Activated CD8-positive, alpha-beta T cell treated with anti-CD3 and anti-CD28 coated beads for 36 hours (primary cell): ENCODE results near the gene OR6K2. TPM values are rescaled to one million over a fixed set of nuclear protein-coding genes. Genes with fewer than 3 reads are reported as not detected.

Experiments used
- ATAC-seq: fragments of 200-7000 bp; cut with Tn5 transposase; one replicate; pipeline ENCODE4 v1.10.0; 2021; ENCODE audit warnings: mild to moderate bottlenecking, moderate library complexity
- CTCF ChIA-PET: fragments of 350-600 bp; sonication (Branson Sonifier 250); formaldehyde crosslinking; loops from one replicate; lab custom pipeline; 2021; ENCODE audit warnings: antibody characterized with exemption; lab: Charles Lee
- POLR2A ChIA-PET: fragments of 350-600 bp; sonication (Branson Sonifier 250); formaldehyde crosslinking; loops from one replicate; lab custom pipeline; 2021; ENCODE audit warnings: antibody characterized with exemption; lab: Charles Lee
- DNase-seq: peaks from one replicate; pipeline ENCODE4 v3.0.0-alpha.2; 2020
- H3K27ac Mint-ChIP-seq: one replicate; pipeline ENCODE4 v1.8.0; 2021; ENCODE audit warnings: mild to moderate bottlenecking, mixed read lengths
- H3K27me3 Mint-ChIP-seq: one replicate; pipeline ENCODE4 v1.8.0; 2021; ENCODE audit warnings: mixed read lengths
- H3K36me3 Mint-ChIP-seq: one replicate; pipeline ENCODE4 v1.8.0; 2021; ENCODE audit warnings: low read depth, mixed read lengths
- H3K4me1 Mint-ChIP-seq: one replicate; pipeline ENCODE4 v1.8.0; 2021; ENCODE audit warnings: low read depth, mixed read lengths
- H3K4me3 Mint-ChIP-seq: one replicate; pipeline ENCODE4 v1.8.0; 2021; ENCODE audit warnings: mild to moderate bottlenecking, moderate library complexity, mixed read lengths
- H3K9me3 Mint-ChIP-seq: one replicate; pipeline ENCODE4 v1.8.0; 2021; ENCODE audit warnings: mixed read lengths
- intact Hi-C: fragments of 100-400 bp; cut with micrococcal nuclease; formaldehyde crosslinking; loops from one replicate; pipeline ENCODE4 v1.10.0; 2022
- total RNA-seq, 2 experiments: library from RNA; stranded (reverse); gene quantifications; one replicate each; pipeline ENCODE4 v1.2.3, GENCODE V29; 2021
- TF ChIP-seq, protein P1 (sequence below): fragments of 200-600 bp; IDR thresholded peaks from one replicate; pipeline ENCODE4 v1.8.0; 2022; ENCODE audit warnings: antibody characterized with exemption, mild to moderate bottlenecking

Gene OR6K2
- total RNA-seq, 2 experiments from 2014 or later: not detected

DNA sequence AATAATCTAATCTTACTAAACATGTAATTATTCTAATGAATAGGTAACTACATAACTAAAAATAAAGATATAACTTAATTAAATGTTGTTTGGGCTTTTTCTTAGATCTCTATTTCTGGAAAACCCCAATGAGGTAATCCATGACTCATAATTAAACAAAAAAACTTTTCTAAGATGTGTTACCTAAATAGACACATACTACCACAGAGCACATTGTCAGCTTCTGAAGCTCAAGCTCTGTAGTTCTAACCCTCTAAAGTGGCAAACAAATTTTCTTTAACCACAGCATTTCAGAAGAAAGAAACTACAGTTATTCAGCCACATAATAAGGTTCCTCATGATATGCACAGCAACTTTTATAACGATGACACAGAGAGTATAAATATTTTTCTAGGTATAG is 15.9 kb upstream of the OR6K2 start:
- POLR2A ChIA-PET: no interaction called here

DNA sequence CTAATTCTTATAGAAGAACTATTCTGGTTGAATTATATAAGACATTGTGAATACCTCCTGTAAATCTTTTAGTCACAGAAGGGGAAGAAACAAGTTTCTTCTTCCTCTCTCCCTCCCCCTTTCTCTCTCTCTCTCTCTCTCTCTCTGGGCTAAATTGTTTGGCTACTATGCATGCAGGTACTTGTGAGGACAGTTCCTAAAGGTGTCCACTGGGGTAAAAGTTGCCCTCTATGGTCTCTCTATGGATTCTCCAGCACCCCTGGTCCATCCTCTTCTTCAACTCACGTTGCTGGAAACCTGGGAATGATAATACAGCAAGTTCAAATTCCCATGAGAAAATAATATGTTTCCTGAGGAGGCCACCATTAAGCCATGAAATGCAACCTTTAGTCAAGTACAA is 14.3 kb upstream of the OR6K2 start:
- H3K36me3 Mint-ChIP-seq: no peaks in the 10 kb centered on the region
- TF ChIP-seq, protein P1, sequence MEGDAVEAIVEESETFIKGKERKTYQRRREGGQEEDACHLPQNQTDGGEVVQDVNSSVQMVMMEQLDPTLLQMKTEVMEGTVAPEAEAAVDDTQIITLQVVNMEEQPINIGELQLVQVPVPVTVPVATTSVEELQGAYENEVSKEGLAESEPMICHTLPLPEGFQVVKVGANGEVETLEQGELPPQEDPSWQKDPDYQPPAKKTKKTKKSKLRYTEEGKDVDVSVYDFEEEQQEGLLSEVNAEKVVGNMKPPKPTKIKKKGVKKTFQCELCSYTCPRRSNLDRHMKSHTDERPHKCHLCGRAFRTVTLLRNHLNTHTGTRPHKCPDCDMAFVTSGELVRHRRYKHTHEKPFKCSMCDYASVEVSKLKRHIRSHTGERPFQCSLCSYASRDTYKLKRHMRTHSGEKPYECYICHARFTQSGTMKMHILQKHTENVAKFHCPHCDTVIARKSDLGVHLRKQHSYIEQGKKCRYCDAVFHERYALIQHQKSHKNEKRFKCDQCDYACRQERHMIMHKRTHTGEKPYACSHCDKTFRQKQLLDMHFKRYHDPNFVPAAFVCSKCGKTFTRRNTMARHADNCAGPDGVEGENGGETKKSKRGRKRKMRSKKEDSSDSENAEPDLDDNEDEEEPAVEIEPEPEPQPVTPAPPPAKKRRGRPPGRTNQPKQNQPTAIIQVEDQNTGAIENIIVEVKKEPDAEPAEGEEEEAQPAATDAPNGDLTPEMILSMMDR: no peak
- no peak for DNase-seq
- POLR2A ChIA-PET: no interaction called here
- no peak overlapping the region for H3K4me3 Mint-ChIP-seq
- no peaks in the 10 kb centered on the region for H3K9me3 Mint-ChIP-seq
- peaks cover 33% of the 10 kb centered on the region for H3K27me3 Mint-ChIP-seq
- CTCF ChIA-PET: no interaction called here
- H3K4me1 Mint-ChIP-seq: peaks cover 8% of the 10 kb centered on the region
- no peak for ATAC-seq
- H3K27ac Mint-ChIP-seq: no peak overlapping the region
- intact Hi-C loops: no loop called here

More for the DNA sequence above, 15.9 kb upstream of the OR6K2 start:
- intact Hi-C loops: no loop called here
- H3K9me3 Mint-ChIP-seq: no peaks in the 10 kb centered on the region
- TF ChIP-seq, protein P1: no peak
- H3K27me3 Mint-ChIP-seq: peaks cover 32% of the 10 kb centered on the region
- H3K36me3 Mint-ChIP-seq: no peaks in the 10 kb centered on the region
- no peak for DNase-seq
- CTCF ChIA-PET: no interaction called here
- peak; percentile 60 for ATAC-seq
- H3K27ac Mint-ChIP-seq: no peak overlapping the region
- H3K4me1 Mint-ChIP-seq: peaks cover 8% of the 10 kb centered on the region
- no peak overlapping the region for H3K4me3 Mint-ChIP-seq

DNA sequence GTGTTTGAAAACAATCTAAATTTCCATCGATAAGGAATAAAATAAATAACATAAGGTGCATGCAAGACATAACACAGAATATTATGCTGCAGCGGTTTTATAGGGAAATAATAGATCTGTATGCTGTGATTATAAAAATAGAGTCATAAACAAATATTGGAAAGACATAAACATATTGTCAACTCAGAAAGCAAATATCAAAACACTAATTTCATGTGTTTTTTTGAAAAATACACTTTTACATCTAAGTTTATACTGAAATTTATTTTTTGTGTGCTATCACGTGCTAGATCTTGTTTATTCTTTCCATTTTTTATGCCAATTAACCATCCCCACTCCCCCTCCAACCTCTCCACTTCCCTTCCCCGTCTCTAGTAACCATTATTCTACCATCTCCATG is 10.6 kb upstream of the OR6K2 start:
- H3K9me3 Mint-ChIP-seq: no peaks in the 10 kb centered on the region

DNA sequence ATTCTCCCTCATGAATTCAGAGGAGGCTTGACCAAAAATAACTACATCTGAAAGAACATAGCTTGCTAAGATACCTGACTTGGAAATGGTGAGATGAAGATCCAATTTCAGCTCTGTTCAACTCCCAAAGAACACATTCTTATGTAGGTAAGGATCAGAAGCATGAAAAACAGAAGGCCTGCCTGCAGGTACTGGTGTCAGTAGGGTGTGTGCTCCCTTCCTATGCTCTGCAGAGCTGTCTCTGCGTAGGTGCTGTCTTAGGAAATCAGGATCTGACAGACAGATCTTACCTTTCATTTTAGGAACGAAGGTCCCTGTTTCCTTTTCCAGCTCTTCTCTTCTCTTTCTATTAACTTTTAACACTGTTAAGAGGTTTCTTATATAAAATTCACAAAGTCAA is 5.6 kb upstream of the OR6K2 start:
- H3K4me1 Mint-ChIP-seq: no peaks in the 10 kb centered on the region
- peaks cover 2% of the 10 kb centered on the region for H3K27me3 Mint-ChIP-seq

More for the DNA sequence above, 10.6 kb upstream of the OR6K2 start:
- CTCF ChIA-PET: no interaction called here
- Mint-ChIP-seq H3K36me3 (no peaks in the 10 kb centered on the region), H3K27me3 (peaks cover 18% of the 10 kb centered on the region), H3K27ac (no peak overlapping the region), H3K4me3 (no peak overlapping the region), H3K4me1 (no peaks in the 10 kb centered on the region)
- intact Hi-C loops: no loop called here
- ATAC-seq (no peak), DNase-seq (no peak)
- POLR2A ChIA-PET: no interaction called here
- TF ChIP-seq, protein P1: no peak

DNA sequence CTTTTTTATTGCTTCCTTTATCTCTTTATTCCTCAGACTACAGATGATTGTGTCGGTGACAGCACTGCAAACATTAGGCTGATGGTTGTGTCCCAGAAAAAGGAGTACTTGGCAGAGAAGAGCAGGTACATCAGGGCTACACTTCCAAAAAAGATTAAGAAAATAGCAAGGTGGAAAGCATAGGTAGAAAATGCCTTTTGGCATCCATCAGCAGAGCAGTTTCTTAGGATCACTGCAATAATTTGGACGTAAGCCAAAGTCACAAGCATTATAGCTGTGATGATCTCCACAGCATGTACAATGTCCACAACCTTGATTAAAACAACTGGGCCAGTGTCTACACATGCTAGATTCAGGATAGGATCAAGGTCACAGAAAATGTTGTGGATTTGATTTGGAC is 5.9 kb downstream of the OR6K2 start:
- TF ChIP-seq, protein P1: no peak
- intact Hi-C loops: no loop called here

More for the DNA sequence above, 5.6 kb upstream of the OR6K2 start:
- ChIA-PET CTCF (no interaction called here), POLR2A (no interaction called here)
- no peak overlapping the region for H3K4me3 Mint-ChIP-seq
- H3K9me3 Mint-ChIP-seq: no peaks in the 10 kb centered on the region
- DNase-seq (no peak), ATAC-seq (no peak)
- intact Hi-C loops: no loop called here
- TF ChIP-seq, protein P1: no peak
- H3K27ac Mint-ChIP-seq: no peak overlapping the region
- no peaks in the 10 kb centered on the region for H3K36me3 Mint-ChIP-seq

More for the DNA sequence above, 5.9 kb downstream of the OR6K2 start:
- Mint-ChIP-seq H3K4me3 (no peak overlapping the region), H3K9me3 (no peaks in the 10 kb centered on the region), H3K27me3 (peaks cover 2% of the 10 kb centered on the region), H3K4me1 (no peaks in the 10 kb centered on the region), H3K27ac (no peak overlapping the region), H3K36me3 (no peaks in the 10 kb centered on the region)
- ATAC-seq: no peak
- CTCF ChIA-PET: no interaction called here
- POLR2A ChIA-PET: no interaction called here
- no peak for DNase-seq
